ENCODE results near the gene VTI1A. TPM values are rescaled to one million over a fixed set of nuclear protein-coding genes. Genes with fewer than 3 reads are reported as not detected.

The VTI1A gene
- total and polyA plus RNA-seq, 9 donors: 8.8 to 23.5 (median 13.4) TPM

- WGBS (ENCODE audit: insufficient coverage): 100% methylated on average over 1 of the region's 1 CpG
- H3K4me3 ChIP-seq (ENCODE audit: low read length): no peak overlapping the region
- no peak for DNase-seq
Measured at GRCh38 chr10:112655722-112656121, 208.7 kb downstream of the VTI1A start.

GRCh38 chr10:112658465-112658864 is 211.4 kb downstream of the VTI1A start:
- no peak for DNase-seq
- no peaks in the 10 kb centered on the region for H3K27me3 ChIP-seq (ENCODE audit: control insufficient read depth, insufficient read depth, low read length)
- no CpG with 5 or more reads among the region's 2 CpGs for WGBS (ENCODE audit: insufficient coverage)
- H3K9me3 ChIP-seq (replicated peaks; ENCODE audit: control insufficient read depth, low read depth, low read length): no peaks in the 10 kb centered on the region
- no peak overlapping the region for H3K4me3 ChIP-seq (ENCODE audit: low read length)
- no peaks in the 10 kb centered on the region for H3K36me3 ChIP-seq (ENCODE audit: control insufficient read depth, insufficient read depth, low read length)
- no peaks in the 10 kb centered on the region for H3K4me1 ChIP-seq (ENCODE audit: control insufficient read depth, insufficient read depth, low read length)
- H3K27ac ChIP-seq (ENCODE audit: low read length): no peak overlapping the region

More at GRCh38 chr10:112655722-112656121, 208.7 kb downstream of the VTI1A start:
- no peaks in the 10 kb centered on the region for H3K27me3 ChIP-seq (ENCODE audit: control insufficient read depth, insufficient read depth, low read length)
- H3K9me3 ChIP-seq (replicated peaks; ENCODE audit: control insufficient read depth, low read depth, low read length): no peaks in the 10 kb centered on the region
- no peaks in the 10 kb centered on the region for H3K4me1 ChIP-seq (ENCODE audit: control insufficient read depth, insufficient read depth, low read length)
- no peaks in the 10 kb centered on the region for H3K36me3 ChIP-seq (ENCODE audit: control insufficient read depth, insufficient read depth, low read length)
- no peak overlapping the region for H3K27ac ChIP-seq (ENCODE audit: low read length)

DNA sequence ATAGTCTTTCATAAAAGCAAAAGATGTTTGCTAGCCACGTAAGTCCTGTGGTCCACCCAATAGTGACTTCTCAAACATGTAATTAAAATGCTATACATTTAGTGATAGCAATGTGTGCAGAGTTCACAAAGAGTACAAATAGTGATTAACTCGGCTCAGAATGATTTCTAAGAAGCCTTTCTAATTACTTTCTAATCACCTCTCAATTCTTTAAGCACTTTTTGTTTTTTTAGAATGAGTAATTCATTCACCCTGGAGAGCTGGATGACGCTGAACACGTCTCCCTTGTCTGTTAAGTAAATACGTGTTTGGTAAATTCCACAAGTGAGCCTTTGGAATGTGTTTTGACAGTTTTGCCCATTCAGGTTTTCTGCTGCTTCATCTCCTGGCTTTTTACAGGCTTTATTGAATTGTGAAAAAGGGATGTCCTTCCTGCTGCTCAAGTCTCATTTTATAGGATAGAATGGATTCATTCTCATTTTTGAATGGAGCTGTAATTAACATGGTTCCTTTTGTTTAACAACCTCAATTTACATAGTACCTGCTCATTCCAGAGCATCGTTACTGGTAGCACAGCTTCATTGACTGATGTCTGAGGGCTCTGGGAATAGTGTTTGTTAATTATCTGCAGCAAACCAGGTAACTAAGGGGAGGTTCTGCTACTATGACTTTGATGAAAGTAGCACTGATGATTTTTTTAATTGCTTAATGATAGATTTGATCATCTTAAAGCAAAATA is 212.1 kb downstream of the VTI1A start:
- H3K4me1 ChIP-seq (ENCODE audit: control insufficient read depth, insufficient read depth, low read length): no peaks in the 10 kb centered on the region
- no peaks in the 10 kb centered on the region for H3K9me3 ChIP-seq (replicated peaks; ENCODE audit: control insufficient read depth, low read depth, low read length)
- no peak overlapping the region for H3K4me3 ChIP-seq (ENCODE audit: low read length)
- no peak for DNase-seq
- H3K36me3 ChIP-seq (ENCODE audit: control insufficient read depth, insufficient read depth, low read length): no peaks in the 10 kb centered on the region
- 67% methylated on average over 1 of the region's 6 CpGs for WGBS (ENCODE audit: insufficient coverage)
- H3K27me3 ChIP-seq (ENCODE audit: control insufficient read depth, insufficient read depth, low read length): no peaks in the 10 kb centered on the region
- no peak overlapping the region for H3K27ac ChIP-seq (ENCODE audit: low read length)

- no CpG with 5 or more reads among the region's 6 CpGs for WGBS (ENCODE audit: insufficient coverage)
Measured at GRCh38 chr10:112663234-112664125, 216.5 kb downstream of the VTI1A start.

DNA sequence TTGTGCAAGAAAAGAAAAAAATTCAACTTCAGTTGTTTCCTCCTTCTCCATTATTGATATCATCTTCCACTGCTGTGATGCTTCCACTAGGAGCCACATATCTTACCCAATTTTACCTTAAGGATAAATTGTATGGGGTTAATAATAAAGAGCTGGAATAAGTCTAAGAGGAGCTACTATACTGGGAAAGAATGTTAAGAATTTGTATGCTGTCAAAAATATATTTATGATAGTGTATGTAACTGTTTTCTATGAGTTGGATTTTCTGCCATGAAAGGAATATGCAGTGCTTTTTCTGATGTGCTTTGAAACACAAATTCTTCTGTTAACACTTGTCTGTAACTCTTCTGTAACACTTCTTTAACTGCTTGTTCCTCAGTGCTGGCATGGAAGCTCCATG is 219.1 kb downstream of the VTI1A start:
- no peak for DNase-seq
- Histone ChIP-seq H3K4me3 (ENCODE audit: low read length) (no peak overlapping the region), H3K27ac (ENCODE audit: low read length) (no peak overlapping the region), H3K36me3 (ENCODE audit: control insufficient read depth, insufficient read depth, low read length) (no peaks in the 10 kb centered on the region), H3K9me3 (replicated peaks; ENCODE audit: control insufficient read depth, low read depth, low read length) (no peaks in the 10 kb centered on the region), H3K4me1 (ENCODE audit: control insufficient read depth, insufficient read depth, low read length) (no peaks in the 10 kb centered on the region), H3K27me3 (ENCODE audit: control insufficient read depth, insufficient read depth, low read length) (no peaks in the 10 kb centered on the region)

More at GRCh38 chr10:112663234-112664125, 216.5 kb downstream of the VTI1A start:
- Histone ChIP-seq H3K4me1 (ENCODE audit: control insufficient read depth, insufficient read depth, low read length) (no peaks in the 10 kb centered on the region), H3K4me3 (ENCODE audit: low read length) (no peak overlapping the region), H3K36me3 (ENCODE audit: control insufficient read depth, insufficient read depth, low read length) (no peaks in the 10 kb centered on the region), H3K27ac (ENCODE audit: low read length) (no peak overlapping the region), H3K27me3 (ENCODE audit: control insufficient read depth, insufficient read depth, low read length) (no peaks in the 10 kb centered on the region), H3K9me3 (replicated peaks; ENCODE audit: control insufficient read depth, low read depth, low read length) (no peaks in the 10 kb centered on the region)
- no peak for DNase-seq

DNA sequence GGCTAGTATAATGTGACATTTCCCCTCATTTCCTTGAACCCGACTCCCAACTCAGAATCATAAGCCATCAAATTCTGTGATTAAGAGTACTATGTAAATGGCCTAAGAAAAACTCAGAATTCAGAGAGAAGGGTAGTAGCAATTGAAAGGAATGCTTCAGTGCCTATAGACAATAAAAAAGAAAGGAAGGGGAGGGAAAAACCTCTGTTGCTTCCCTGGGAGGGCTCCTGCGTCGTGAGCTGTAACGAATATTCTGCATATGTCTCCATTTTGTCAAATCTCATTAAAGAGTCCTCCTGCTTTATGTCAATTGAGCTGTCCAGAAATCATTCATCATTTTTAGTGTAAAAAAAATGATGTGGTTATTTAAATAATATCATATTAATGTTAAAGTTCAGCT is 223.0 kb downstream of the VTI1A start:
- Histone ChIP-seq H3K9me3 (replicated peaks; ENCODE audit: control insufficient read depth, low read depth, low read length) (no peaks in the 10 kb centered on the region), H3K4me1 (ENCODE audit: control insufficient read depth, insufficient read depth, low read length) (no peaks in the 10 kb centered on the region), H3K36me3 (ENCODE audit: control insufficient read depth, insufficient read depth, low read length) (no peaks in the 10 kb centered on the region), H3K27ac (ENCODE audit: low read length) (no peak overlapping the region), H3K4me3 (ENCODE audit: low read length) (no peak overlapping the region), H3K27me3 (ENCODE audit: control insufficient read depth, insufficient read depth, low read length) (no peaks in the 10 kb centered on the region)
- no peak for DNase-seq
- no CpG with 5 or more reads among the region's 4 CpGs for WGBS (ENCODE audit: insufficient coverage)

DNA sequence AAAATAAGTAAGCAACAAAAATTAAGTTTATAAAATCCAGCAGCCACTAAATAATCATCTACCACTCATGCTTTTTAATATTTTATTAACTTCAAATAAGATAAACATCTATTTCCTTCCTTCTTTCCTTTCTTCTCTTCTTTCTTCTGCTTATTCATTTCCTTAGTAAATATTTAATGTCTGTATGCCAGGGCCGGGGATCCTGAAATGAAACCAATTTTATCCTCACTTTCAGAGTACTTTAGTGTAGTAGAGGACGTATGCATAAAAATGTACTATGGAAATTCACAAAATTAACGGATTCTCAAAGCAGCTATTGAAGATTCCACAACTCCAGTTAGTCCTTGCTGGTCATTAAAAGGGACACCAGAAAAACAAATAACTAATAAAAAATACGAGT is 224.7 kb downstream of the VTI1A start:
- no CpG with 5 or more reads among the region's 4 CpGs for WGBS (ENCODE audit: insufficient coverage)
- no peaks in the 10 kb centered on the region for H3K27me3 ChIP-seq (ENCODE audit: control insufficient read depth, insufficient read depth, low read length)
- no peak for DNase-seq
- H3K36me3 ChIP-seq (ENCODE audit: control insufficient read depth, insufficient read depth, low read length): no peaks in the 10 kb centered on the region
- no peak overlapping the region for H3K27ac ChIP-seq (ENCODE audit: low read length)
- H3K4me3 ChIP-seq (ENCODE audit: low read length): no peak overlapping the region
- no peaks in the 10 kb centered on the region for H3K9me3 ChIP-seq (replicated peaks; ENCODE audit: control insufficient read depth, low read depth, low read length)
- H3K4me1 ChIP-seq (ENCODE audit: control insufficient read depth, insufficient read depth, low read length): no peaks in the 10 kb centered on the region

GRCh38 chr10:112672706-112673105 is 225.7 kb downstream of the VTI1A start:
- Histone ChIP-seq H3K9me3 (replicated peaks; ENCODE audit: control insufficient read depth, low read depth, low read length) (no peaks in the 10 kb centered on the region), H3K36me3 (ENCODE audit: control insufficient read depth, insufficient read depth, low read length) (no peaks in the 10 kb centered on the region), H3K4me1 (ENCODE audit: control insufficient read depth, insufficient read depth, low read length) (peaks cover 4% of the 10 kb centered on the region), H3K27me3 (ENCODE audit: control insufficient read depth, insufficient read depth, low read length) (no peaks in the 10 kb centered on the region), H3K4me3 (ENCODE audit: low read length) (no peak overlapping the region), H3K27ac (ENCODE audit: low read length) (no peak overlapping the region)
- no CpG with 5 or more reads among the region's 5 CpGs for WGBS (ENCODE audit: insufficient coverage)
- DNase-seq: no peak

- no CpG with 5 or more reads among the region's 10 CpGs for WGBS (ENCODE audit: insufficient coverage)
- Histone ChIP-seq H3K27ac (ENCODE audit: low read length) (no peak overlapping the region), H3K9me3 (replicated peaks; ENCODE audit: control insufficient read depth, low read depth, low read length) (no peaks in the 10 kb centered on the region), H3K4me1 (ENCODE audit: control insufficient read depth, insufficient read depth, low read length) (peaks cover 5% of the 10 kb centered on the region), H3K36me3 (ENCODE audit: control insufficient read depth, insufficient read depth, low read length) (no peaks in the 10 kb centered on the region), H3K4me3 (ENCODE audit: low read length) (no peak overlapping the region), H3K27me3 (ENCODE audit: control insufficient read depth, insufficient read depth, low read length) (no peaks in the 10 kb centered on the region)
- DNase-seq: no peak
Measured at GRCh38 chr10:112675560-112676083, 228.6 kb downstream of the VTI1A start.

DNA sequence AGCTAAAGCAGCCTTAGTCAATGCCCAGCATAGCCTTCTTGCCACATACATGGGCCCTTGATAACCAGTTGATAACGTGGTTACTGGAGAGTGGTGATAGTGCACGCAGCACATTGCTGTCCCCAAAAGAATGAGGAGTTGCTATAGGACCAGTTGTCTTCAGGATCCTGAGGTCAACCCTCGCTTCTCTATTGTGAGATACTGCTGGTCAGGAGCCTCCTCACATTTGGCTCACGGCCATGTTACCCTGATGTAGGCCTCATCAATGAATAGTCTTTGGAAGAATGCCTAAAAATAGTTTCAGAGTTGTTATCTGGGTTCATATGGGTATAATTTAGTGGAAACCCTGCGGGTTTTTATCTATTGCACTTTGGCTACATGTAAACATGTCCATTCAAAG is 230.7 kb downstream of the VTI1A start:
- DNase-seq: peak; percentile 30
- Histone ChIP-seq H3K4me3 (ENCODE audit: low read length) (no peak overlapping the region), H3K9me3 (replicated peaks; ENCODE audit: control insufficient read depth, low read depth, low read length) (no peaks in the 10 kb centered on the region), H3K27ac (ENCODE audit: low read length) (no peak overlapping the region), H3K4me1 (ENCODE audit: control insufficient read depth, insufficient read depth, low read length) (peaks cover 7% of the 10 kb centered on the region), H3K36me3 (ENCODE audit: control insufficient read depth, insufficient read depth, low read length) (no peaks in the 10 kb centered on the region), H3K27me3 (ENCODE audit: control insufficient read depth, insufficient read depth, low read length) (no peaks in the 10 kb centered on the region)
- 85% methylated on average over 2 of the region's 5 CpGs for WGBS (ENCODE audit: insufficient coverage)
